Measurements from ENCODE around the gene MSANTD2.

MSANTD2 gene

DNA sequence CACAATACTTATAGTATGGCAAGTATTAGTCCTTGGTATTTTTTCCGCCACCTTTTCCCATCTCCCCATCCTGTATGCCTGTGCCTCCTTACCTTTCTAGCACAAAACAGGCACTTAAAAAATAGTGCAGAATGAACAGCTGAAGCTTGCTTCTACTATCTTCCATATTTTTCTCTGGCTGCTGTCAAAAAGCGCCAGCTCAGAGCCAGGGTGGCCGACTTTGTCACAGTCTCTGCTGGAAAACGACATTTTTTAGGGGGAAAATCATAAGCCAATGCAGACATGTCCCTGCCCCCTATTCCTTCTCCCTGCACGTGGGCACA is 38.6 kb upstream of the MSANTD2 start:
- peak overlapping the region; percentile 17; the same call in 1 of the 2 replicates for H3K4me2 ChIP-seq (ENCODE audit: low read length)
- H3K4me3 ChIP-seq (ENCODE audit: low read length): no peak overlapping the region
- TF ChIP-seq EZH2phosphoT487 (IDR thresholded peaks at IDR 0.05; ENCODE audit: borderline replicate concordance, low read length): no peak
- TF ChIP-seq, protein P1, sequence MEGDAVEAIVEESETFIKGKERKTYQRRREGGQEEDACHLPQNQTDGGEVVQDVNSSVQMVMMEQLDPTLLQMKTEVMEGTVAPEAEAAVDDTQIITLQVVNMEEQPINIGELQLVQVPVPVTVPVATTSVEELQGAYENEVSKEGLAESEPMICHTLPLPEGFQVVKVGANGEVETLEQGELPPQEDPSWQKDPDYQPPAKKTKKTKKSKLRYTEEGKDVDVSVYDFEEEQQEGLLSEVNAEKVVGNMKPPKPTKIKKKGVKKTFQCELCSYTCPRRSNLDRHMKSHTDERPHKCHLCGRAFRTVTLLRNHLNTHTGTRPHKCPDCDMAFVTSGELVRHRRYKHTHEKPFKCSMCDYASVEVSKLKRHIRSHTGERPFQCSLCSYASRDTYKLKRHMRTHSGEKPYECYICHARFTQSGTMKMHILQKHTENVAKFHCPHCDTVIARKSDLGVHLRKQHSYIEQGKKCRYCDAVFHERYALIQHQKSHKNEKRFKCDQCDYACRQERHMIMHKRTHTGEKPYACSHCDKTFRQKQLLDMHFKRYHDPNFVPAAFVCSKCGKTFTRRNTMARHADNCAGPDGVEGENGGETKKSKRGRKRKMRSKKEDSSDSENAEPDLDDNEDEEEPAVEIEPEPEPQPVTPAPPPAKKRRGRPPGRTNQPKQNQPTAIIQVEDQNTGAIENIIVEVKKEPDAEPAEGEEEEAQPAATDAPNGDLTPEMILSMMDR (IDR thresholded peaks at IDR 0.05; ENCODE audit: low read depth, low read length, poor library complexity, severe bottlenecking): no peak

GRCh38 chr11:124837491-124837856 is 37.3 kb upstream of the MSANTD2 start:
- Histone ChIP-seq H3K36me3 (ENCODE audit: control insufficient read depth, low read length) (no peaks in the 10 kb centered on the region), H4K20me1 (ENCODE audit: control insufficient read depth, insufficient read depth, low read depth, low read length) (no peaks in the 10 kb centered on the region), H3K4me1 (ENCODE audit: control insufficient read depth, low read length) (peaks cover 31% of the 10 kb centered on the region), H3K4me2 (ENCODE audit: low read length) (peak overlapping the region; percentile 65), H3F3A (ENCODE audit: control insufficient read depth, insufficient read depth) (0 out of 2 replicates have a peak, but pooled peaks cover 2% of the 10 kb centered on the region), H3K27me3 (ENCODE audit: control insufficient read depth, low read length) (peaks cover 43% of the 10 kb centered on the region), H3K4me3 (ENCODE audit: low read length) (peak overlapping the region; percentile 65), H3K27ac (ENCODE audit: low read depth, low read length) (peak overlapping the region; percentile 70), H3K79me2 (ENCODE audit: control insufficient read depth, low read length) (no peaks in the 10 kb centered on the region), H3K9me2 (replicated peaks; ENCODE audit: control insufficient read depth, low read length) (no peaks in the 10 kb centered on the region), H3K9me3 (ENCODE audit: control insufficient read depth, insufficient read depth, low read length) (no peaks in the 10 kb centered on the region)
- TF ChIP-seq, protein P1 (IDR thresholded peaks at IDR 0.05; ENCODE audit: low read depth, low read length, poor library complexity, severe bottlenecking): peak; percentile 72
- TF ChIP-seq EZH2phosphoT487 (IDR thresholded peaks at IDR 0.05; ENCODE audit: borderline replicate concordance, low read length): no peak

More for the DNA sequence above, 38.6 kb upstream of the MSANTD2 start:
- H4K20me1 ChIP-seq (ENCODE audit: control insufficient read depth, insufficient read depth, low read depth, low read length): no peaks in the 10 kb centered on the region
- H3K79me2 ChIP-seq (ENCODE audit: control insufficient read depth, low read length): no peaks in the 10 kb centered on the region
- H3F3A ChIP-seq (ENCODE audit: control insufficient read depth, insufficient read depth): 0 out of 2 replicates have a peak, but pooled peaks cover 2% of the 10 kb centered on the region
- H3K27me3 ChIP-seq (ENCODE audit: control insufficient read depth, low read length): peaks cover 56% of the 10 kb centered on the region
- no peaks in the 10 kb centered on the region for H3K36me3 ChIP-seq (ENCODE audit: control insufficient read depth, low read length)
- H3K4me1 ChIP-seq (ENCODE audit: control insufficient read depth, low read length): peaks cover 31% of the 10 kb centered on the region
- H3K9me3 ChIP-seq (ENCODE audit: control insufficient read depth, insufficient read depth, low read length): no peaks in the 10 kb centered on the region
- no peaks in the 10 kb centered on the region for H3K9me2 ChIP-seq (replicated peaks; ENCODE audit: control insufficient read depth, low read length)
- no peak overlapping the region for H3K27ac ChIP-seq (ENCODE audit: low read depth, low read length)

GRCh38 chr11:124835918-124836317 is 35.7 kb upstream of the MSANTD2 start:
- no peaks in the 10 kb centered on the region for H3K79me2 ChIP-seq (ENCODE audit: control insufficient read depth, low read length)
- peaks cover 28% of the 10 kb centered on the region for H3K27me3 ChIP-seq (ENCODE audit: control insufficient read depth, low read length)
- peak overlapping the region; percentile 70 for H3K27ac ChIP-seq (ENCODE audit: low read depth, low read length)
- peak overlapping the region; percentile 65 for H3K4me3 ChIP-seq (ENCODE audit: low read length)
- H3K4me2 ChIP-seq (ENCODE audit: low read length): peak overlapping the region; percentile 65
- no peak for TF ChIP-seq EZH2phosphoT487 (IDR thresholded peaks at IDR 0.05; ENCODE audit: borderline replicate concordance, low read length)
- TF ChIP-seq, protein P1 (IDR thresholded peaks at IDR 0.05; ENCODE audit: low read depth, low read length, poor library complexity, severe bottlenecking): no peak
- H3K9me3 ChIP-seq (ENCODE audit: control insufficient read depth, insufficient read depth, low read length): no peaks in the 10 kb centered on the region
- H4K20me1 ChIP-seq (ENCODE audit: control insufficient read depth, insufficient read depth, low read depth, low read length): no peaks in the 10 kb centered on the region
- peaks cover 31% of the 10 kb centered on the region for H3K4me1 ChIP-seq (ENCODE audit: control insufficient read depth, low read length)
- no peaks in the 10 kb centered on the region for H3K36me3 ChIP-seq (ENCODE audit: control insufficient read depth, low read length)
- 0 out of 2 replicates have a peak, but pooled peaks cover 2% of the 10 kb centered on the region for H3F3A ChIP-seq (ENCODE audit: control insufficient read depth, insufficient read depth)
- no peaks in the 10 kb centered on the region for H3K9me2 ChIP-seq (replicated peaks; ENCODE audit: control insufficient read depth, low read length)

All from DOHH2 (cell line).